ENCODE data around the gene FOXL2NB. TPM values are rescaled to one million over a fixed set of nuclear protein-coding genes. Genes with fewer than 3 reads are reported as not detected.

FOXL2NB gene
- total RNA-seq, result not detected in 2 replicates

- H3K4me1 Mint-ChIP-seq, result peaks cover 41% of the 10 kb centered on the region
- H3K27ac Mint-ChIP-seq, result no peak within 1 kb of the TSS
- no peaks in the 10 kb centered on the region for H3K9me3 Mint-ChIP-seq
- no peak for TF ChIP-seq CTCF (IDR thresholded peaks at IDR 0.05)
- H3K4me3 Mint-ChIP-seq, result peak within 1 kb of the TSS; percentile 75
- ATAC-seq (ENCODE audit: low read depth) (peak; percentile 25), DNase-seq (peak; percentile 26)
- CTCF ChIA-PET, result interaction anchor here (2.1 to 2.5 kb wide), 2 partner anchors 11 to 31 kb away, joined by 7 to 9 read pairs; no protein-coding TSS in a partner anchor
- intact Hi-C loops (cut with micrococcal nuclease), result no loop called here
- no peaks in the 10 kb centered on the region for H3K36me3 Mint-ChIP-seq (ENCODE audit: low read depth)
- POLR2A ChIA-PET, result interaction anchor here (0.6 to 0.7 kb wide), 2 partner anchors 23 to 441 kb away, joined by 5 to 15 read pairs; no protein-coding TSS in a partner anchor
- H3K27me3 Mint-ChIP-seq, result peaks cover 72% of the 10 kb centered on the region
Measured at GRCh38 chr3:138946663-138947494, at the start of gene FOXL2NB, which contains the start of gene FOXL2. Gene FOXL2NB (plus strand): TSS chr3:138947217. CDS start chr3:138947365, 148 bp downstream. Gene FOXL2 (minus strand): TSS chr3:138947137. CDS start chr3:138946722, 415 bp downstream.

GRCh38 chr3:138898301-138898700 is 48.7 kb upstream of the FOXL2NB start:
- Mint-ChIP-seq H3K27ac (no peak overlapping the region), H3K4me3 (no peak overlapping the region), H3K36me3 (ENCODE audit: low read depth) (no peaks in the 10 kb centered on the region), H3K9me3 (no peaks in the 10 kb centered on the region), H3K4me1 (no peaks in the 10 kb centered on the region), H3K27me3 (no peaks in the 10 kb centered on the region)
- CTCF ChIA-PET, result interaction anchor here (1.3 to 3.6 kb wide), 3 partner anchors 12 to 23 kb away, joined by 3 to 15 read pairs (median 4); no protein-coding TSS in a partner anchor
- intact Hi-C loops (cut with micrococcal nuclease), result no loop called here
- no peak for DNase-seq
- POLR2A ChIA-PET, result no interaction called here
- no peak for ATAC-seq (ENCODE audit: low read depth)
- TF ChIP-seq CTCF (IDR thresholded peaks at IDR 0.05), result no peak

- H3K27ac Mint-ChIP-seq, result no peak overlapping the region
- no peak for TF ChIP-seq CTCF (IDR thresholded peaks at IDR 0.05)
- H3K36me3 Mint-ChIP-seq (ENCODE audit: low read depth), result no peaks in the 10 kb centered on the region
- no peaks in the 10 kb centered on the region for H3K4me1 Mint-ChIP-seq
- intact Hi-C loops (cut with micrococcal nuclease), result no loop called here
- H3K27me3 Mint-ChIP-seq, result no peaks in the 10 kb centered on the region
- CTCF ChIA-PET, result interaction anchor here (1.3 to 3.6 kb wide), 3 partner anchors 12 to 23 kb away, joined by 3 to 15 read pairs (median 4); no protein-coding TSS in a partner anchor
- POLR2A ChIA-PET, result no interaction called here
- no peaks in the 10 kb centered on the region for H3K9me3 Mint-ChIP-seq
- DNase-seq, result no peak
- H3K4me3 Mint-ChIP-seq, result no peak overlapping the region
- no peak for ATAC-seq (ENCODE audit: low read depth)
Measured at GRCh38 chr3:138898708-138899107, 48.3 kb upstream of the FOXL2NB start.

- intact Hi-C loops (cut with micrococcal nuclease), result no loop called here
- Mint-ChIP-seq H3K36me3 (ENCODE audit: low read depth) (no peaks in the 10 kb centered on the region), H3K4me1 (no peaks in the 10 kb centered on the region), H3K27ac (no peak overlapping the region), H3K9me3 (no peaks in the 10 kb centered on the region), H3K4me3 (no peak overlapping the region), H3K27me3 (no peaks in the 10 kb centered on the region)
- ChIA-PET POLR2A (no interaction called here), CTCF (interaction anchor here (1.8 to 3.6 kb wide), 2 partner anchors 11 to 16 kb away, joined by 4 to 15 read pairs; no protein-coding TSS in a partner anchor)
- DNase-seq (no peak), ATAC-seq (ENCODE audit: low read depth) (no peak)
- TF ChIP-seq CTCF (IDR thresholded peaks at IDR 0.05), result no peak
Measured at GRCh38 chr3:138899351-138899991, 47.5 kb upstream of the FOXL2NB start.

GRCh38 chr3:138901567-138901966 is 45.5 kb upstream of the FOXL2NB start:
- H3K4me1 Mint-ChIP-seq, result no peaks in the 10 kb centered on the region
- POLR2A ChIA-PET, result interaction anchor here (0.7 kb wide), 1 partner anchor 41 kb away, joined by 3 read pairs; no protein-coding TSS in a partner anchor
- H3K4me3 Mint-ChIP-seq, result no peak overlapping the region
- H3K9me3 Mint-ChIP-seq, result no peaks in the 10 kb centered on the region
- H3K27me3 Mint-ChIP-seq, result no peaks in the 10 kb centered on the region
- intact Hi-C loops (cut with micrococcal nuclease), result no loop called here
- no peaks in the 10 kb centered on the region for H3K36me3 Mint-ChIP-seq (ENCODE audit: low read depth)
- no peak for TF ChIP-seq CTCF (IDR thresholded peaks at IDR 0.05)
- CTCF ChIA-PET, result interaction anchor here (1.3 kb wide), 1 partner anchor 14 kb away, joined by 3 read pairs; no protein-coding TSS in a partner anchor
- ATAC-seq (ENCODE audit: low read depth), result no peak
- no peak overlapping the region for H3K27ac Mint-ChIP-seq
- no peak for DNase-seq

Measured in activated B cell treated with CpG ODN at 0.5 μM for 24 hours (primary cell).